Loucy (cell line): ENCODE results near the gene ICAM1.

Experiments
- CTCF ChIP-seq: fragments of 200-600 bp; sonication (generic); conservative IDR thresholded peaks from 2 replicates; pipeline ENCODE4 v1.5.1; 2014; ENCODE audit warnings: mild to moderate bottlenecking, antibody characterized with exemption, low read length
- EZH2phosphoT487 ChIP-seq: fragments of 200-600 bp; IDR thresholded peaks from 2 replicates; pipeline ENCODE4 v1.6.1; 2018; ENCODE audit warnings: antibody characterized with exemption, mild to moderate bottlenecking, moderate library complexity, borderline replicate concordance

- TF ChIP-seq CTCF (no peak), EZH2phosphoT487 (no peak)
Measured at GRCh38 chr19:10321874-10322835, 51.2 kb downstream of the ICAM1 start.
